GM21447 (cell line): ENCODE results near the gene IDUA.

ENCODE experiments used
- ATAC-seq: cut with Tn5 transposase; IDR thresholded peaks from one replicate; pipeline ENCODE4 v1.9.1; 2021; ENCODE audit not compliant: unreplicated experiment

The IDUA gene

GRCh38 chr4:1027915-1028238, 41.0 kb downstream of the IDUA start:
- ATAC-seq, result no peak

- ATAC-seq, result no peak
Measured at GRCh38 chr4:1028574-1029220, 41.9 kb downstream of the IDUA start.

- ATAC-seq, result no peak
Measured at GRCh38 chr4:1029529-1029928, 42.7 kb downstream of the IDUA start.

- ATAC-seq, result no peak
Measured at GRCh38 chr4:1030031-1030430, 43.2 kb downstream of the IDUA start.

GRCh38 chr4:1030559-1030958, 43.7 kb downstream of the IDUA start:
- no peak for ATAC-seq

- no peak for ATAC-seq
Measured at GRCh38 chr4:1031346-1031745, 44.5 kb downstream of the IDUA start.

- ATAC-seq, result no peak
Measured at GRCh38 chr4:1031956-1032795, 45.3 kb downstream of the IDUA start.

GRCh38 chr4:1032861-1033260, 46.0 kb downstream of the IDUA start:
- ATAC-seq, result no peak

GRCh38 chr4:1033840-1034551, 47.2 kb downstream of the IDUA start:
- ATAC-seq, result no peak

GRCh38 chr4:1035510-1035909, 48.7 kb downstream of the IDUA start:
- no peak for ATAC-seq

- no peak for ATAC-seq
Measured at GRCh38 chr4:1036095-1036494, 49.3 kb downstream of the IDUA start.

- no peak for ATAC-seq
Measured at GRCh38 chr4:1036976-1037810, 50.3 kb downstream of the IDUA start.

- ATAC-seq, result no peak
Measured at GRCh38 chr4:1038948-1039492, 52.2 kb downstream of the IDUA start.

- ATAC-seq, result no peak
Measured at GRCh38 chr4:1039493-1040343, 52.9 kb downstream of the IDUA start.

- ATAC-seq, result no peak
Measured at GRCh38 chr4:1040344-1041146, 53.7 kb downstream of the IDUA start.

- ATAC-seq, result no peak
Measured at GRCh38 chr4:1041147-1041935, 54.5 kb downstream of the IDUA start.

GRCh38 chr4:1041936-1042330, 55.1 kb downstream of the IDUA start:
- ATAC-seq, result no peak

GRCh38 chr4:1042352-1043055, 55.7 kb downstream of the IDUA start:
- no peak for ATAC-seq
